Anterior cingulate cortex (tissue), 58 donors: ENCODE measurements around the gene MX2.

Source experiments
- DNase-seq, 58 donors: peaks; one replicate each; lab custom pipeline; 2025; lab: John Stamatoyannopoulos, UW

The MX2 gene

GRCh38 chr21:41458559-41458958 lies 96.7 kb downstream of the MX2 start:
- no peak for DNase-seq
